Activated B cell treated with CpG ODN at 0.5 μM for 24 hours (primary cell): ENCODE results near the gene CHRM2. TPM values are rescaled to one million over a fixed set of nuclear protein-coding genes. Genes with fewer than 3 reads are reported as not detected.
"Not testable (repeated sequence)": the region's sequence is repeated elsewhere in the genome, so short reads cannot be mapped to it uniquely, and the experiment has no call there.

Experiments
- ATAC-seq: fragments of 200-7000 bp; cut with Tn5 transposase; one replicate; pipeline ENCODE4 v1.10.0; 2021; ENCODE audit warnings: low read depth, mild to moderate bottlenecking, moderate library complexity
- CTCF ChIA-PET: fragments of 350-600 bp; sonication (Branson Sonifier 250); formaldehyde crosslinking; loops from one replicate; lab custom pipeline; 2021; ENCODE audit warnings: antibody characterized with exemption; lab: Charles Lee
- POLR2A ChIA-PET: fragments of 350-600 bp; sonication (Branson Sonifier 250); formaldehyde crosslinking; loops from one replicate; lab custom pipeline; 2021; ENCODE audit warnings: antibody characterized with exemption; lab: Charles Lee
- DNase-seq: peaks from one replicate; pipeline ENCODE4 v3.0.0; 2022
- H3K27ac Mint-ChIP-seq: one replicate; pipeline ENCODE4 v1.8.0; 2020; ENCODE audit warnings: mixed read lengths
- H3K27me3 Mint-ChIP-seq: one replicate; pipeline ENCODE4 v1.8.0; 2021; ENCODE audit warnings: mixed read lengths
- H3K36me3 Mint-ChIP-seq: one replicate; pipeline ENCODE4 v1.8.0; 2021; ENCODE audit warnings: low read depth, mixed read lengths
- H3K4me1 Mint-ChIP-seq: one replicate; pipeline ENCODE4 v1.8.0; 2021; ENCODE audit warnings: mixed read lengths
- H3K4me3 Mint-ChIP-seq: one replicate; pipeline ENCODE4 v1.8.0; 2020; ENCODE audit warnings: mild to moderate bottlenecking, mixed read lengths
- H3K9me3 Mint-ChIP-seq: one replicate; pipeline ENCODE4 v1.8.0; 2020; ENCODE audit warnings: mixed read lengths
- CTCF ChIP-seq: fragments of 200-600 bp; IDR thresholded peaks from one replicate; pipeline ENCODE4 v1.8.0; 2022; ENCODE audit warnings: antibody characterized with exemption, mild to moderate bottlenecking
- intact Hi-C: fragments of 100-400 bp; cut with micrococcal nuclease; formaldehyde crosslinking; loops from one replicate; pipeline ENCODE4 v1.15.1; 2024
- total RNA-seq: library from RNA; stranded (reverse); gene quantifications from 2 replicates; pipeline ENCODE4 v1.2.3, GENCODE V29; 2022

Gene CHRM2
- not detected in 2 replicates for total RNA-seq

DNA sequence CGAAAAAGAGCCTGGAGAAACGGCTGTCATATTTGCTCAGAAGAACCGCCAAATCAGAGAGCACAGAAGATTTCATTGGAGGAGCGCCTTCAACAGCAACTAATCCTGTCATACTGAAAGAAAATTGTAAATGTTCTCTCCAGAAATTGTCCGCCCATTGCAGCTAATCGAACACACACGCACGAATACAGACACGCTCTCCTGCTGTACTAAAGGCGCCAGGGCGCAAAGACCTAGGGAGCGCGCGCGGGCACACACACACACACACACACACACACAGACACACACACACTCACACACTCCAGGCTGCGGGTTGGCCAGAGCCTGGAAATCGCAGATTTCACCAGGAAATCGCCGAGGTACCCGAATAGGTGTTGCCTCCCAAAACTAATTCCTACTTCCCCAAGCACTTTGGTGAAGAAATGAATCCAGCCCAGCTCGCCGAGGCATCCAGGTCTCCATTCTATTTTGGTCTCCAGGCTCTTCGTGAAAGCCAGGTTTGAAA lies at the start of gene CHRM2:
TSS of gene CHRM2 (plus strand) at position 157 of the 505 bp plus-strand sequence. CDS start 146,214 bp downstream, outside the sequence.
- CTCF ChIA-PET = no interaction called here
- POLR2A ChIA-PET = no interaction called here
- H3K9me3 Mint-ChIP-seq = no peaks in the 10 kb centered on the region
- H3K4me1 Mint-ChIP-seq = no peaks in the 10 kb centered on the region
- TF ChIP-seq CTCF = no peak
- no peak for ATAC-seq
- no peaks in the 10 kb centered on the region for H3K36me3 Mint-ChIP-seq
- peaks cover 27% of the 10 kb centered on the region for H3K27me3 Mint-ChIP-seq
- intact Hi-C loops = no loop called here
- H3K4me3 Mint-ChIP-seq = no peak within 1 kb of the TSS
- no peak for DNase-seq
- H3K27ac Mint-ChIP-seq = no peak within 1 kb of the TSS

DNA sequence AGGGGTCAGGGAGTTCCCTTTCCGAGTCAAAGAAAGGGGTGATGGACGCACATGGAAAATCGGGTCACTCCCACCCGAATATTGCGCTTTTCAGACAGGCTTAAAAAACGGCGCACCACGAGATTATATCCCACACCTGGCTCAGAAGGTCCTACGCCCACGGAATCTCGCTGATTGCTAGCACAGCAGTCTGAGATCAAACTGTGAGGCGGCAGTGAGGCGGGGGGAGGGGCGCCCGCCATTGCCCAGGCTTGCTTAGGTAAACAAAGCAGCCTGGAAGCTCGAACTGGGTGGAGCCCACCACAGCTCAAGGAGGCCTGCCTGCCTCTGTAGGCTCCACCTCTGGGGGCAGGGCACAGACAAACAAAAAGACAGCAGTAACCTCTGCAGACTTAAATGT lies 37.1 kb upstream of the CHRM2 start:
- H3K4me3 Mint-ChIP-seq, H3K9me3 Mint-ChIP-seq, intact Hi-C loops, DNase-seq, H3K36me3 Mint-ChIP-seq, ATAC-seq, H3K27me3 Mint-ChIP-seq, CTCF ChIA-PET, POLR2A ChIA-PET, H3K27ac Mint-ChIP-seq, H3K4me1 Mint-ChIP-seq: not testable (repeated sequence)

- no peak overlapping the region for H3K27ac Mint-ChIP-seq
- intact Hi-C loops = no loop called here
- H3K36me3 Mint-ChIP-seq = no peaks in the 10 kb centered on the region
- no peak for TF ChIP-seq CTCF
- CTCF ChIA-PET = no interaction called here
- POLR2A ChIA-PET = no interaction called here
- DNase-seq (no peak), ATAC-seq (no peak)
- H3K9me3 Mint-ChIP-seq = peaks cover 4% of the 10 kb centered on the region
- no peaks in the 10 kb centered on the region for H3K4me1 Mint-ChIP-seq
- H3K27me3 Mint-ChIP-seq = no peaks in the 10 kb centered on the region
- H3K4me3 Mint-ChIP-seq = no peak overlapping the region
Measured at GRCh38 chr7:136845899-136846465, 22.5 kb upstream of the CHRM2 start.

GRCh38 chr7:136847858-136848257 lies 20.6 kb upstream of the CHRM2 start:
- TF ChIP-seq CTCF = no peak
- H3K27me3 Mint-ChIP-seq = no peaks in the 10 kb centered on the region
- DNase-seq = no peak
- intact Hi-C loops = no loop called here
- no peak for ATAC-seq
- ChIA-PET POLR2A (no interaction called here), CTCF (no interaction called here)
- no peaks in the 10 kb centered on the region for H3K36me3 Mint-ChIP-seq
- no peak overlapping the region for H3K27ac Mint-ChIP-seq
- H3K4me1 Mint-ChIP-seq = no peaks in the 10 kb centered on the region
- no peak overlapping the region for H3K4me3 Mint-ChIP-seq
- no peaks in the 10 kb centered on the region for H3K9me3 Mint-ChIP-seq

DNA sequence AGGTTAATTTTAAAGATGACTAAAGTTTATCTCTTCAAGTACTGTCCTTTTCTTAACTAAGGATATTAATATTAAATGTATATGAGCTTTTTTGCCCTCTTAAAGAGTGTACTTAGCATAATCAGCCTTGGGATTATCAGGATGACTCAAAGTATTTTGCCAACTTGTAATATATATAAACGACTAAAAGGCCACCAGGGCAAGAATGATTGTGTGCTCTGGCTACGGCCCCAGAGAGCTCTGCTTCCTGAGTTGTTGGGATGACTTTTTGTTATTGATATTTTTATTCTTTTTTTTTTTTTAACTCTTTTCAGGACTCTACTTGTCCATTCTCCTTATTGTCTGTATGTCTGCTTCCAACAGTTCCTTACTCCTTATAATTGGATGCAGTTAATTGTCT lies 14.8 kb upstream of the CHRM2 start:
- TF ChIP-seq CTCF = no peak
- ChIA-PET CTCF (no interaction called here), POLR2A (no interaction called here)
- Mint-ChIP-seq H3K36me3 (no peaks in the 10 kb centered on the region), H3K4me3 (no peak overlapping the region), H3K27ac (no peak overlapping the region), H3K9me3 (no peaks in the 10 kb centered on the region), H3K27me3 (no peaks in the 10 kb centered on the region), H3K4me1 (no peaks in the 10 kb centered on the region)
- ATAC-seq (no peak), DNase-seq (no peak)
- intact Hi-C loops = no loop called here

DNA sequence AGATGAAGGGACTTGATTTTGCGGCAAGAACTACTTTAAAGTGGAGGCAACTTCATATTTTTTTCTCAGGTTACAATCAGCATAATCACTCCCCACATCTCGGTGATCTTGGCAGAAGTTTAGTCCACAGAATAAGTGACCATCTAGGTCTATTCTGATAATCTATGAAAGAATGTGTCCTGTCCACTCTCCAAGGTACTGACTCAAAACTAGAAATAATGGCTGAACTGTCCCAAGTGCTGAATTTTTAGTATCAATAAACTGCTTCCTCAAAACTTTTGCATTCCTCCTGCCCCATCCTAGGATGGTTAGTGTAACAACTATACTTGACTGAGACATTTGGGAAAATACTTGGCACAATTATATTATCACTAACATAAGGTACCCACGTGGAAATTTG lies 10.9 kb upstream of the CHRM2 start:
- no peak for DNase-seq
- no peak for ATAC-seq
- no peaks in the 10 kb centered on the region for H3K4me1 Mint-ChIP-seq
- TF ChIP-seq CTCF = no peak
- intact Hi-C loops = loop anchor here (5.0 kb wide), 1 partner anchor 115 kb away; no protein-coding TSS in a partner anchor
- H3K4me3 Mint-ChIP-seq = no peak overlapping the region
- H3K9me3 Mint-ChIP-seq = no peaks in the 10 kb centered on the region
- no peak overlapping the region for H3K27ac Mint-ChIP-seq
- H3K27me3 Mint-ChIP-seq = no peaks in the 10 kb centered on the region
- no peaks in the 10 kb centered on the region for H3K36me3 Mint-ChIP-seq
- CTCF ChIA-PET = no interaction called here
- POLR2A ChIA-PET = no interaction called here
